HG02610 (cell line): Measurements from ENCODE around the gene PITPNM1.
"Not testable (repeated sequence)": the region's sequence is repeated elsewhere in the genome, so short reads cannot be mapped to it uniquely, and the experiment has no call there.

Experiments used
- ATAC-seq: cut with Tn5 transposase; IDR thresholded peaks from one replicate; pipeline ENCODE4 v1.9.1; 2021; ENCODE audit warnings: mild to moderate bottlenecking, moderate library complexity; ENCODE audit not compliant: unreplicated experiment

Gene PITPNM1

GRCh38 chr11:67523556-67524479, 18.7 kb upstream of the PITPNM1 start:
- no peak for ATAC-seq

- no peak for ATAC-seq
These were observed 17.8 kb upstream of the PITPNM1 start, which contains the start of gene CABP2 for GRCh38 chr11:67522844-67523555. Gene CABP2 (minus strand): TSS chr11:67523446. CDS start chr11:67523326, 120 bp downstream.

GRCh38 chr11:67522338-67522737, 17.2 kb upstream of the PITPNM1 start:
- ATAC-seq: no peak

- ATAC-seq: no peak
These were observed 16.8 kb upstream of the PITPNM1 start for GRCh38 chr11:67521924-67522323.

- no peak for ATAC-seq
These were observed 16.0 kb upstream of the PITPNM1 start for GRCh38 chr11:67520856-67521824.

- no peak for ATAC-seq
These were observed 14.6 kb upstream of the PITPNM1 start for GRCh38 chr11:67519726-67520125.

GRCh38 chr11:67517784-67518552, 12.8 kb upstream of the PITPNM1 start:
- no peak for ATAC-seq

GRCh38 chr11:67516806-67517205, 11.6 kb upstream of the PITPNM1 start:
- ATAC-seq: no peak

- ATAC-seq: no peak
These were observed 9.0 kb upstream of the PITPNM1 start for GRCh38 chr11:67514116-67514515.

GRCh38 chr11:67511558-67511957, 6.4 kb upstream of the PITPNM1 start:
- ATAC-seq: not testable (repeated sequence)

GRCh38 chr11:67510023-67510345, 4.8 kb upstream of the PITPNM1 start:
- no peak for ATAC-seq

- ATAC-seq: peak; percentile 43
These were observed 3.4 kb upstream of the PITPNM1 start for GRCh38 chr11:67508486-67509121.

GRCh38 chr11:67507864-67508485, 2.8 kb upstream of the PITPNM1 start, which contains the start of gene CDK2AP2:
Gene CDK2AP2 (minus strand): TSS chr11:67508162. CDS start chr11:67508082, 80 bp downstream.
- peak; percentile 87 for ATAC-seq

- ATAC-seq: no peak
These were observed 2.2 kb upstream of the PITPNM1 start for GRCh38 chr11:67507242-67507863.

- no peak for ATAC-seq
These were observed 1.4 kb upstream of the PITPNM1 start for GRCh38 chr11:67506426-67507051.

GRCh38 chr11:67505605-67506396, 638 bp upstream of the PITPNM1 start:
- no peak for ATAC-seq
